ENCODE measurements around the gene ZNF667. TPM values are rescaled to one million over a fixed set of nuclear protein-coding genes. Genes with fewer than 3 reads are reported as not detected.

The ZNF667 gene
- 10 to 100 TPM in 1 of 4 donors, 1 to 10 TPM in 3; 3.6 to 12.2 (median 5.8) TPM for total RNA-seq

GRCh38 chr19:56476651-56477428 lies at the start of gene ZNF667:
Gene ZNF667, minus strand, starts transcription at chr19:56477345. Its CDS starts 14,975 bp downstream, at chr19:56462370.
- Histone ChIP-seq H3K27ac (peak within 1 kb of the TSS; percentile 73 to 93 (median 84)), H3K4me1 (peaks cover 0 to 27% (median 4%) of the 10 kb centered on the region in 4 donors), H3K27me3 (no peaks in the 10 kb centered on the region), H3K36me3 (peaks cover 0 to 62% (median 0%) of the 10 kb centered on the region in 3 donors), H3K4me3 (peak within 1 kb of the TSS; percentile 46 to 84 (median 58)), H3K9me3 (peaks cover 0 to 80% (median 21%) of the 10 kb centered on the region in 4 donors)
- 2 to 3% methylated on average over 17 to 22 of the region's 69 CpGs for WGBS, 2 donors
- peak in 1 of 2 donors; percentile 16 for DNase-seq (ENCODE audit: low spot score in 2 of 2)
- TF ChIP-seq POLR2A (IDR thresholded peaks at IDR 0.05) (no peak), EP300 (IDR thresholded peaks at IDR 0.05) (peak in 1 of 2 donors; percentile 51)

GRCh38 chr19:56525214-56525860 lies 48.2 kb upstream of the ZNF667 start:
- WGBS, 2 donors = 86 to 94% methylated on average over 4 of the region's 4 CpGs
- Histone ChIP-seq H3K4me1 (no peaks in the 10 kb centered on the region), H3K27me3 (no peaks in the 10 kb centered on the region), H3K36me3 (peaks cover 5 to 77% (median 6%) of the 10 kb centered on the region in 3 donors), H3K27ac (no peak overlapping the region), H3K4me3 (no peak overlapping the region), H3K9me3 (peaks cover 30 to 100% (median 65%) of the 10 kb centered on the region in 4 donors)
- no peak for DNase-seq (ENCODE audit: low spot score in 2 of 2)
- TF ChIP-seq EP300 (IDR thresholded peaks at IDR 0.05) (no peak), CTCF (IDR thresholded peaks at IDR 0.05) (no peak), POLR2A (IDR thresholded peaks at IDR 0.05) (no peak)

DNA sequence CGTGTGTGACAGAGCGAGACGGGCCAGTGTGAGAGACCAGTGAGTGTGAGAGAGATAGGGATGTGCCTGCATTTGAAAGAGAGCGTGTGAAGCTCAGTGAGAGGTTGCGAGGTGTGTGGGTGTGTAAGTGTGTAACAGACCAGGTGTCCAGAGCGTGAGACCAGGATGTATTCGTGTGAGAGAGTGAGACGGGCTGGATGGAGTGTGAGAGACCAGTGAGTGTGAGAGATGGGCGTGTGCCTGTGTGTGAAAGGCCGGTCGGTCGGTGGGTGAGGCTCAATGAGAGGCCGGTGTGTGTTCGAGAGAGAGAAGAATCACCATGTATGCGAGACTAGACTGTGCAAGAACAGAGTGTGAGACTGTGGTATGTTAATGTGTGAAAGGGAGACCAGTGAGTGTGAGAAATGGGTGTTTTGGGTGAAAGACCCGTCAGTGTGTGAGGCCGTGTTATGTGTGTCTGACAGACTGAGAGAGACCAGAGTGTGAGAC lies 31.2 kb upstream of the ZNF667 start:
- Histone ChIP-seq H3K27ac (peak overlapping the region; percentile 88 to 100 (median 93)), H3K27me3 (no peaks in the 10 kb centered on the region), H3K36me3 (peaks cover 0 to 28% (median 0%) of the 10 kb centered on the region in 3 donors), H3K9me3 (peaks cover 0 to 58% (median 13%) of the 10 kb centered on the region in 4 donors), H3K4me1 (peaks cover 0 to 18% (median 2%) of the 10 kb centered on the region in 4 donors), H3K4me3 (peak overlapping the region; percentile 52 to 86 (median 64))
- DNase-seq (ENCODE audit: low spot score in 2 of 2) = no peak
- WGBS, 2 donors = 4% methylated on average over 17 of the region's 17 CpGs
- no peak for TF ChIP-seq POLR2A (IDR thresholded peaks at IDR 0.05)
- TF ChIP-seq CTCF (IDR thresholded peaks at IDR 0.05) = no peak
- TF ChIP-seq EP300 (IDR thresholded peaks at IDR 0.05) = no peak

- Histone ChIP-seq H3K27me3 (no peaks in the 10 kb centered on the region), H3K27ac (peak within 1 kb of the TSS; percentile 88 to 100 (median 93)), H3K36me3 (peaks cover 0 to 27% (median 0%) of the 10 kb centered on the region in 3 donors), H3K9me3 (peaks cover 0 to 58% (median 10%) of the 10 kb centered on the region in 4 donors), H3K4me1 (peaks cover 0 to 18% (median 2%) of the 10 kb centered on the region in 4 donors), H3K4me3 (peak within 1 kb of the TSS; percentile 52 to 86 (median 64))
- TF ChIP-seq CTCF (IDR thresholded peaks at IDR 0.05) = peak in 1 of 5 experiments; percentile 21
- TF ChIP-seq POLR2A (IDR thresholded peaks at IDR 0.05) = peak in 1 of 2 donors; percentile 46
- TF ChIP-seq EP300 (IDR thresholded peaks at IDR 0.05) = peak; percentile 76 to 79
- peak; percentile 95 to 96 for DNase-seq (ENCODE audit: low spot score in 2 of 2)
- 2% methylated on average over 31 to 74 of the region's 74 CpGs for WGBS, 2 donors
Observed at GRCh38 chr19:56507446-56508289, 30.5 kb upstream of the ZNF667 start, which contains the start of gene ZNF471. Gene ZNF471, plus strand, starts transcription at chr19:56507855. Its CDS starts 3,717 bp downstream, at chr19:56511572.

DNA sequence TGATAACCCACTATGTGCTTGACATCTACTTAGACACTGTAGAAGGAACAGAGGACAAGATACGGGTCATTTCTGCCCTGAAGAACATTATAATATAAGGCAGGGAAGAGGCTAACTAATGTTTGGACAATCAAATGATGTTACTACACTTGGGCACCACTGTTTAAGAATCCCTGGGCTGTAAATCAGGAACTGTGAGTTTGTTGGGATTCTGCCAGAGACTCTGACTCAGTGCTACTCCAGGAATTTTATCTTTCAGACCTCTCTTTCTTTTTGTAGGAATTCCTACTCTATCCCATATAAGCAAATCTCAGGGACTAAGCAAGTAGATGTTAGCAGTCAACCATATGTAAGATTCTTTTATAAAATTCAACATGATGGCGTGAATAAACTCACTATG lies 27.4 kb upstream of the ZNF667 start:
- WGBS, 2 donors = 94% methylated on average over 2 of the region's 2 CpGs
- peaks cover 0 to 21% (median 0%) of the 10 kb centered on the region in 3 donors for H3K36me3 ChIP-seq
- H3K27me3 ChIP-seq = no peaks in the 10 kb centered on the region
- H3K9me3 ChIP-seq = peaks cover 0 to 67% (median 7%) of the 10 kb centered on the region in 4 donors
- H3K27ac ChIP-seq = no peak overlapping the region
- peaks cover 0 to 18% (median 2%) of the 10 kb centered on the region in 4 donors for H3K4me1 ChIP-seq
- H3K4me3 ChIP-seq = no peak overlapping the region
- TF ChIP-seq CTCF (IDR thresholded peaks at IDR 0.05) = no peak
- TF ChIP-seq EP300 (IDR thresholded peaks at IDR 0.05) = no peak
- no peak for TF ChIP-seq POLR2A (IDR thresholded peaks at IDR 0.05)
- no peak for DNase-seq (ENCODE audit: low spot score in 2 of 2)
